GM12873 (cell line): Measurements from ENCODE around the gene ABHD5.

Source experiments
- CTCF ChIP-seq: IDR thresholded peaks from 2 replicates; pipeline ENCODE4 v1.5.1; 2012; ENCODE audit warnings: low read depth, mild to moderate bottlenecking, moderate library complexity, low read length, control low read depth; ENCODE audit not compliant: insufficient read depth; ENCODE audit errors: missing control alignments

The ABHD5 gene

GRCh38 chr3:43710607-43711006, 19.9 kb downstream of the ABHD5 start:
- no peak for TF ChIP-seq CTCF

GRCh38 chr3:43718296-43718695, 27.6 kb downstream of the ABHD5 start:
- TF ChIP-seq CTCF = no peak

GRCh38 chr3:43723121-43723734, 32.5 kb downstream of the ABHD5 start:
- TF ChIP-seq CTCF = no peak

- TF ChIP-seq CTCF = no peak
Observed at GRCh38 chr3:43726521-43726920, 35.8 kb downstream of the ABHD5 start.

GRCh38 chr3:43727930-43728329, 37.2 kb downstream of the ABHD5 start:
- no peak for TF ChIP-seq CTCF

- TF ChIP-seq CTCF = no peak
Observed at GRCh38 chr3:43728476-43728875, 37.7 kb downstream of the ABHD5 start.

- TF ChIP-seq CTCF = no peak
Observed at GRCh38 chr3:43728947-43729346, 38.2 kb downstream of the ABHD5 start.
